HG03565 (cell line): Measurements from ENCODE around the gene GEN1.
"Not testable (repeated sequence)": the region's sequence is repeated elsewhere in the genome, so short reads cannot be mapped to it uniquely, and the experiment has no call there.

ENCODE experiments used
- ATAC-seq: cut with Tn5 transposase; IDR thresholded peaks from one replicate; pipeline ENCODE4 v1.9.1; 2021; ENCODE audit warnings: mild to moderate bottlenecking, moderate library complexity; ENCODE audit not compliant: unreplicated experiment

GEN1 gene

DNA sequence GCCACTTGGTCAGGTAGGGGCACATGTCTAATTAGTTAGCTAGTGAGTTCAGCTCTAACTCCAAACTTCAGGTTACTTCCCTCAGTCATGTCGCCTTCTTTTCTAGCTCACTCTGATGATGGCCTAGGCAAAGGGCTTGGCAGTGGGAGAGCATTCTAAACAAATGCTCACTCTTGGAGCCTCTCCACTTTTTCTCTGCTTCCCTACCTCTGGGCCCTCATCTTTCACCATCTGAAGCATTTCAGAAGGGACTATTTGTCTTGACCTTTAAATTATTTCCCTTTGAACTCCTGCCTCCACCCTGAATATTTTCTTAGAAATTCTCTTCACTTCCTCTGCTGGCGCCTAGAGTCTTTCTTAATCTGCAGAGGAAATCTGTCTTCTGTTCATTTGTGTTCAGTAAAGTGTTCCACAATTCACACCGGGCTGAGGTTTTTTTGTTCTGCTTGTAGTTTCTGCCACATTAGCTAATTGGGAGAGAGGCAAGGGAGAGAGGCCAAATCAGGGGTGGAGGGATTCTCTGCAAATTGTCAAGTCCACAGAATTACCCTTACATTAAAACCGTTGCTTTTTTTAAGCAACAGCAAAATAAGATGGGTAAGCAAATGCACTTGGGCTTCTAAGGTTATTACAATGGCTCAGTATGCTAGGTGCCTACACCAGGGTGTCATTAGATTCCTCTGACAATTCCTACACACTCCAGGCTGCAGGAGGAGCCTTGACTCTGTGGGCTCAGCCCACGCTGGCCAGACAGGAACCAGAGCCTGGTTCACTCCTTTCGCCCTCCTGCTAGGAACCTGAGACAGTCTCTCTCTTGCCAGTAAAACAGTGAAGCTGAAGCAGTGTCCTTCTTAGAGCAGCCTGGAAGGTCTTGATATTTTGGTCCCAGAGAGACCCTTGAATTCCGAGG, 67.9 kb downstream of the GEN1 start:
- ATAC-seq: peak; percentile 41

DNA sequence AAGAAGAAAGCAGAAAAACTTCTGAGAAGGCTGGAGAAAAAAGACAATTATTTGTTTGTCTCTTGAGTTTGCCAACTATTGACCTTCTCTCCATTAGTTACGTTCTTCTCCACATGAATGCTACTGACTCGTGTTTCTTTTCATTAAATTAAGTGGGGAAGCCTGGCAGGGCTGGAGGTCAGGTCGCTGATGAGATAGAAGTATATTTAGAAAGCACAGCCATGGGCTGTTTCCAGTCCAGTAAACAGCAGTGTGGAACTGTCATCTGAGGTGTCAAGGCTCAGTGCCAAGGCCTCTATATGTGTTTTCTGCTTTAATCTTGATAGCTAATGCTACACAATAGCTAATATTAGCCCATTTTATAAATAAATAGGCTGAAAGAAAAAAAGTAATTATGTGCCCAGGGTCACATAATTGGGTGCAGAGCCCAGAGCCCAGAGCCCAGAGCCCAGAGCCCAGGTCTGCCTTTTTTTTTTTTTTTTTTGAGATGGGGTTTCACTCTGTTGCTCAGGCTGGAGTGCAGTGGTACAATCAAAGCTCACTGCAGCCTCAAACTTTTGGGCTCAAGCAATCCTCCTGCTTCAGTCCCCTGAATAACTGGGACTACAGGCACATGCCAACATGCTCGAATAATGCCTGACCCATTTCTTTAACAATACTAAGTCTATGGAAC, 68.6 kb downstream of the GEN1 start:
- ATAC-seq: peak; percentile 57

DNA sequence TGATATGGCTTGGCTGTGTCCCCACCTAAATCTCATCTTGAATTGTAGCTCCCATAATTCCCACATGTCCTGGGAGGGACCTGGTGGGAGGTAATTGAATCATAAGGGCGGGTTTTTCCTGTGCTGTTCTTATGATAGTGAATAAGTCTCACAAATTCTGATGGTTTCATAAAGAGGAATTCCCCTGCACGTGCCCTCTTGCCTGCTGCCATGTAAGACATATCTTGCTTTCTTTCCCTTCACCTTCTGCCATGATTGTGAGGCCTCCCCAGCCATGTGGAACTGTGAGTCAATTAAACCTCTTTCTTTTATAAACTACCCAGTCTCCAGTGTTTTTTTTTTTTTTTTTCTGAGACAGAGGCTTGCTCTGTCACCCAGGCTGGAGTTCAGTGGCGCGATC, 69.7 kb downstream of the GEN1 start:
- not testable (repeated sequence) for ATAC-seq

DNA sequence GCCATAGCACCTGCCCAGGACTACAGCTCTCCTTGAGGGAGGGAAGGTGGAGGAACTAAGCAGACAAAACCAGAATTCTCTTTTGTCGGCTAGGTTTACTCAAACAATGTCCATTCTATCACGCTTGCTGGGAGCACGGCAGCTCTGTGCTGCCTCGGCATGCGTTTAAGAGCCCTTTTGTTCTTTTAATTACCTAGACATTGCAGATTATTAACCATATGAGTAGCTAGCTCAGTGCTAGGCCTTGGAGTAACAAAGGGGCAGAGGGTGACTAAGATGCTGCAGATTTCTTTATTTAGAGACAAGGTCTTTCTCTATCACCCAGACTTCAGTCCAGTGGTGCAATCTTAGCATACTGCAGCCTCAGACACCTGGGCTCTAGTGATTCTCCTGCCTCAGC, 73.4 kb downstream of the GEN1 start:
- ATAC-seq: no peak

DNA sequence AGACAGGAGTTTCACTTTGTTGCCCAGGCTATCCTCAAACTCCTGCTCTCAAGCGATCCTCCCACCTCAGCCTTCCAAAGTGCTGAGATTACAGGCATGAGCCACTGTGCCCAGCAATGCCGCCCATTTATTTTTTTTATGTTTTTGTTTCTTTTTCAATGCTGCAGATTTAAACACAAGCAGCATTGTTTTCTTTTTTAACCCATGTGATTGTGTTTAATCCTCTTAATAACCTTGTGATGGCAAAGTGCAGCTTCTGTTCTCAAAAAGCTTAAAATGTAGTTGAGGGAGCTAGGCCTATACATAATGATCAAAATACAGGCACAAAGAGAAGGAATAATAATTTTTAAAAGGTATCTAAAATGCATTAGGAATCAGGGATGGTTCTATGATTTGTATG, 73.8 kb downstream of the GEN1 start:
- ATAC-seq: no peak

DNA sequence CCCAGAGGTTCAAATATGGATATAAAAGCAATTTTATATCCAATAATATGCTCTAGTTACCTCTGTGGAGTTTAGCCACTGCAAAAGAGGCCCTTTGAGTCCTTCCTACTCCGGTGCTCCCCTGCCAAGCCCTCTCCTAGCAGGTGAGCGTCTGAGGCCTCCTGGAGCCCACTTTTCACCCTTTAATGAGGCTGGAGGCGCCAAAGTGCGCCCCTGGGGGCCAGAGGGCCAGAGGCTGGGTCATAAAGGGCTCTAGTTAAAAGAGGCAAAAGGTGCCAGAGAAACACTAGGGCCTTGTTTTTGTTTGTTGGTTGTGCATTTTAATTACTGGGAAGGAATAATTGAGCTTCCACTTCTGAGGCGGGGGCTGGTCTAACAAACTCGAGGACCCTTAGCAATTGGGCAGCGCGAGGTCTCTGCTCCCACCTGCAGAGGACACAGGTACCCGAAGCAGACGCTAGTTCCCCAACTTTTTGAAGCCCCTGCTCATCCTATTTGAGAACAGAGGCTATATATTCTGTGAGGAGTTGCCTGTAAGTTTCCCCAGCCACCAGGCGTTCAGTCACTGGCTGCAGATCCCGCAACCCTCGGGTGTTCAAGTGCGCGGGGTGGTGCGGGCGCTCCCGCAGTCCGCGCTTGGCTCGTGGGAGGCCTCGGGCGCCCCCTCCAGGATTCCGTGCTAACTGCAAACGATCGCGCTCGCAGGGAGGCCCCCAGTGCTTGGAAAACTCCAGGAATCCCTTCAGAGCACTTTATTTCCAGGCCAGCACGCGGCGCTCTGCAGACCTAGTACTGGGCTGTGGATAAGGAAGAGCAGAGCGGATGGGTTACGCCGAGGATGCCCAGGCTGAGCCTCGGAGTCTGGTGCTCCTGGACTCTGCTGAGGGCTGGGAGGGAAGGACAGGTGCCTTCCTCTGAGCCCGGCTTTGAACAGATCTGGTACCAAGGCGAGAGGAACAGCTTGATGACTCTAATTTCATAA, 76.4 kb downstream of the GEN1 start:
- peak; percentile 89 for ATAC-seq

DNA sequence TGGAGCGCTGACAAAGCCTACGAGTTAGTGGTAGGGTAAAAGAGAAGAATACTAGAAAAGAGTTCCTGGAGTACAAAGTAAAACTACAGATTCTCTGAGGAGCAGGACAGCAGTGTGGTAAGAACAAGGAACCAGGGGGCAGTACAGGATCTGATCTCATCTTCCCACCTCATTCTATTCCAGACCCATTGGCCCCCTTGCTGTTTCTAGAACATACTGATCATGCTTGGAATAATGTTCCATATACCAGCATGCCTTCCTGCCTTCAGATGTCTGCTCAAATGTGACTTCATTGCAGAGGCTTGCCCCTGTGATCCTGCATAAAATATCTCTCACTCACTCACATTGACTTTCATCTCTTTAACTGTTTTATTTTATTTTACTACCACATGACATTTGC, 81.6 kb downstream of the GEN1 start:
- no peak for ATAC-seq
